Stimulated activated CD4-positive, alpha-beta T cell treated with anti-CD3 and anti-CD28 coated beads, Interleukin-12 subunit alpha, Interleukin-12 subunit beta, amount 100 ng/mL, for 24 hours (primary cell): ENCODE data around the gene ITGB4.

Experiments
- DNase-seq, 2 experiments: peaks; one replicate each; pipeline ENCODE4 v3.0.0-alpha.2; 2020; ENCODE audit warnings: low read depth in 2 of 2

Gene ITGB4

DNA sequence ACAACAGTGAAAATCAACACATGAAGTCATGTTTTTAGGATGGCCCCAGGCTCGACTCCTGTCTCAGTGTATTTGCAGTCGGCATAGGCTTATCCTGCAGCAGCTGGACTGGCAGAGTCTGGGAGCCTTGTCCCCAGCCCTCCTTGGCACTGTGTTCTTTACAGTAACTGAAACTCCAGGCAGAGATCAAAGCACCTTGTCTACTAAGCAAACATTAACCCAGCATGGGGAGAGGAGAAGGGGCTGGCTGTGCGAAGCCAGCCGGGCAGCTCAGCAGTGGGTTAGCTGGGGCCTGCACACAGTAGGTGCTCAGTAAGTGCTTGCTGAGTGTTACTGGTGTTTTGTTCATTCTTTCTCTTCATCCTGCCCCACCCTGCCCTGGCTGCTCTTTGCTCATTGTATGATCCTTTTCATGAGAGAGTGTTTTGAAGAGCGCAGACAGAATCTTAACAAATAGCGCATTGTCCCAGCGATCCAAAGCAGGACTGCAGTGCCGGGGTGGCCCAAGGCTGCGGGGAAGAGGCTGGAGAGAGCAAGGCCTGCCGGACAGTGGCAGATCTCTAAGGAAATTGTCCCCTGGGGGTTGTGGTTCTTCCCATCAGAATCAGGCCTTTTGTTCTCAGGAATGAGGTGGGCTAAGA, 23.5 kb upstream of the ITGB4 start:
- DNase-seq, result no peak

DNA sequence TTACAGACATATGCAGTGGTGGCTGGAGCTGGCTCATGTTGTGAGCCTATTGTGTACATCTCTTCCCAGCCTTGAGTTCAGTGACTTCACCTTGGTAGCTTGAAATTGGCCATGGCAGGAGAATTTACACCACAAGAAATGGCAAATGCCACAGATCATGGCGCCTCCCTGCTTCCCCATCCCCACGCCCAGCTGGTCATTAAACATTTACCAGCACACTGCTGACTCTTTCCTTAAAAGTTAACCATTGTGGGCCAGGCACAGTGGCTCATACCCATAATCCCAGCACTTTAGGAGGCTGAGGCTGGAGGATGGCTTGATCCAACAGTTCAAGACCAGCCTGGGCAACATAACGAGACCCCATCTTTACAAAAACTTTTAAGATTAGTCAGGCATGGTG, 22.6 kb upstream of the ITGB4 start:
- DNase-seq, result no peak

GRCh38 chr17:75701288-75701687, 20.0 kb upstream of the ITGB4 start:
- no peak for DNase-seq

GRCh38 chr17:75703191-75703590, 18.1 kb upstream of the ITGB4 start:
- no peak for DNase-seq

GRCh38 chr17:75703591-75703990, 17.7 kb upstream of the ITGB4 start:
- DNase-seq, result no peak

DNA sequence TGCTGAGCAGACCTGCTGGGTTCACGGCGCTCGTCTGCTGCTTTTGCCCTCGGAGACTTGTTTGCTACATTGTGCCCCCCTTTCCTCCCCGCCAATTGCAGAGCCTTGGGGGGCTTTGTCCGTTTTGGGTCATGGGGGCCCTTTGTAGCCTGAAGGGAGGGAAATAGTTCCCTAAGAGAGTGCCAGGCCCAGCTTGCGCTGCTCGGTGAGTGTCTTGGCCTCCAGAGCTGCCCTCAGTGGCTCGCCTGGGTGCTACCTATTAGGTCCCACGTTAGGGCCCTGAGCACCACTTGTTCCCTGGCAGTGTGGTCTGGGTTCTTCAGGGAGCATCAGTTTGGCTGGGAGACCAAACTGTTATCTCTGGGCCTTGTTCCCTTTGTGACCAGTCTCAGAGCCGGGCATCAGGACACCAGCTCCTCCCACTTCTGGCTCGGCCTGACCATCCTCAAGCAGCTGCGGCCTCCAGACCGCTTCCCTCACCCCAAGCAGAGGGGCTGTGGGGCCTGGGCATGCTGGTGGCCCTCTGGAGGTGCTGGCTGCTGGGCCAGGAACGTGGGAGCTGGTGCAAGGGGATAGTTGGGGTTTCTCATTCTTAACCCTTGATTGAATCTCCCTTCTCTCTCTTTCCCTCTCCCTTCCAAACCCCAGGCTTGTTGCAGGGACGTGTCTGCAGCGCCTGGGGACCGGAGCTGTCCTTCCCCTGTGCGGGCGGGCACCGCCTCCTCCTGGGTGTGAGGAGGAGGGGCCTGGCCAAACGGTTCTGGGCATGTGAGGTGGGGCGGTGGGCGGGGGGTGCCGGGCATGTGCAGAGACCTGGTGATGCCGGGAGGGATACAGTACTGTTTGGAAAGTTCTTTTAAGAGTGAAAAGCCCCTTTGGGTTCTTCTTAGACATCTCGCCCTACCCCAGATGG, 16.0 kb upstream of the ITGB4 start:
- DNase-seq, result no peak

- no peak for DNase-seq
These were observed 15.1 kb upstream of the ITGB4 start for GRCh38 chr17:75706042-75706728.

- DNase-seq, result no peak
These were observed 14.1 kb upstream of the ITGB4 start for GRCh38 chr17:75707079-75707571.

GRCh38 chr17:75712446-75712845, 8.8 kb upstream of the ITGB4 start:
- DNase-seq, result no peak

DNA sequence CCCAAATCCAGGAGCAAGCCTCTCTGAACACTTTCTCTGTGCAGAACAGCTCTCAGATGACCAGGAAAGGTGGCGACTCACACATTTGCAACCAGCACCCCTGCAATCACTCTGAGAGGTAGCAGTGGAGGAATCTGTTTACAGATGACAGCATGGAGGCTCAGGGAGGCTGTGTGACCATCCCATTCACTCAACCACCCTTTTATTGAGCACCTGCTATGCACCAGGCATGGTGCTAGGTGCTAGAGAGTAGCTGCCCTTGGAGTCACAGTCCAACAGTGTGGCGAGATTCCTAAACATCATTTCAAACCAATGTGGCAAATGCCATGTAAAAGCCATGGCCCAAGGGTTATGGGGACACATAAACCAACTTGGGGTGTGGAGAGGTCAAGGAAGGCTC, 1.5 kb upstream of the ITGB4 start:
- DNase-seq, result no peak

- no peak for DNase-seq
These were observed 278 bp downstream of the ITGB4 start for GRCh38 chr17:75721463-75722011.

DNA sequence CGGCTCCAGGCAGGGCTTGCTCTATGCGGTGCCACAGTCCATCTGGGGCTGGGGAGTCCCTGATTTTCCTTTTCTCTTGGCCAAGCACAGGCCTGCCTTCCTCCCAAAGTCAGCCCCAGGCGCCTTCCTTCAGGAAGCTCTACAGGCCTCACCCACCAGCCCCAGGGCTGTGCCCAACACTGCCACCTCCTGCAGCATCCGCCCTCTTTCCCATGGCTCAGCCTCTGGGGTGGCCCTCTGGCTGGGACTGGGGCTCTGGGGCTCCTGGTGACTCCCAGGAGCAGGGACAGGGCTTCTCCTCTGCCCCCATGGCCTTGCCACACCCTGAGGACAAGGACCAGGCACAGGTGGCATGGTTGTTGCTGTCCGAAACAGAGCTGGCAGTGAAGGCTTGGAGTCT, 817 bp downstream of the ITGB4 start:
- no peak for DNase-seq

- DNase-seq, result no peak
These were observed 1.4 kb downstream of the ITGB4 start for GRCh38 chr17:75722542-75723095.

GRCh38 chr17:75723171-75723930, 2.1 kb downstream of the ITGB4 start:
- DNase-seq, result no peak

DNA sequence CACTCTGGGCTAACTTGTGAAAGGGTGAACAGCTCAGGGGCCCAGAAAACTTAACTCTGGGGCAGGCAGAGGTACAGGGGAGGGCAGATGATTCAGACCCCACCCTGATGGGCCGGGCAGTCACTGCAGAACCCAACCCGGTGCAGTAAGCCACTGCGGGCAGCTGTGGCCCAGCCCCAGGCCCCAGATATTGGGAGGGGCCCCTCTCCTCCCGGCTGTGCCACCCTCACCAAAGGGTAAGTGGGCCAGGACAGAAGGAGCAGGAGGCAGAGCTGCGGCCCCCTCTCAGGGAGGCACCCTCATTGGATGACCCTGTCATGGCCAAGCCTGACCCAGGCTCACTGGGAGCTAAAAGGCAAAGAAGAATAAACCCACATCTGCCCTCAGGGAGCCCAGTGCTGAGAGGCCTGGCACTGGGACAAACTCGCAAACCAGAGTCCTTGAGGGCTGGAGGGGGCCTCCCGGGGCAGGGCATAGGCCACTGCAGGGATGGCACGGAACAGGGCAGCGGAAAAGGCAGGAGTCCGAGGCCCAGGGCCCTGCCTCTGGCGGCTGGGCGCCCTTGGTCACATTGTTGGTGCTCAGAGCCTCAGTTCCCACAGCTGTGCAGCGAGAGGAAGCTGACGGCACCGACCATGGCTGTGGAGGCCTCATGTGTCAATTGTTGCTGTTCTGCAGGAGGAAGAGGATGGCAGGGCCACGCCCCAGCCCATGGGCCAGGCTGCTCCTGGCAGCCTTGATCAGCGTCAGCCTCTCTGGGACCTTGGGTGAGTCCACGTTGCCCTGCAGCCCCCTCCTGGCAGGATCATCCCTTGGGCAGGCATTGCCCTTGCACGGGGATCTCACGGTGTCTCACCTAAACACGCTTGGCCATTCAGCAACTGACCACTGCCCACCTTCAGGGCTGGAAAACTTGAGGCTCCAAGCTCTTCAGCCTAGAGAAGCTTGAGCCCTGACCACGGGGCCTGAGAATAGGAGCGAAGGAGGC, 3.1 kb downstream of the ITGB4 start:
- no peak for DNase-seq

- no peak for DNase-seq
These were observed 4.2 kb downstream of the ITGB4 start for GRCh38 chr17:75725504-75725903.

- no peak for DNase-seq
These were observed 6.1 kb downstream of the ITGB4 start for GRCh38 chr17:75727391-75727790.

DNA sequence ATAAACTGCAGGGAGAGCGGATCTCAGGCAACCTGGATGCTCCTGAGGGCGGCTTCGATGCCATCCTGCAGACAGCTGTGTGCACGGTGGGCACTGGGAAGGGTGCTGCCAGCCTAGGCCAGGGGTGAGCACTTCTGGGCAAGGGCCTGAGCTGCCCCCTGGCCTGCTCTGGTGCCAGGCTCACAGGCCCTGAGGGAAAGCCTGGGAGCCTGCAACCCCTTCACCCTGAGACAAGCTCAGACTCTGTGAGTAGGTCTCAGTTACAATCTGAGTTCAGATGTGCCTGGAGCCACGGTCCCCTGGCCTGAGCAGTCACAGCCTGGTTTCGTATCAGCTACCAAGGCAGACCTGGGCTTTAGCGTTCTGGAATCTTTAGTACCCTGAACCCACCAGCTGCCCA, 8.1 kb downstream of the ITGB4 start:
- no peak for DNase-seq

GRCh38 chr17:75730065-75730464, 8.8 kb downstream of the ITGB4 start:
- DNase-seq, result no peak
